ENCODE results near the gene CREB1.
A peak's percentile ranks its signal among the peaks of the same experiment; 100 is the strongest.
"Not testable (repeated sequence)": the region's sequence is repeated elsewhere in the genome, so short reads cannot be mapped to it uniquely, and the experiment has no call there.

CREB1 gene

DNA sequence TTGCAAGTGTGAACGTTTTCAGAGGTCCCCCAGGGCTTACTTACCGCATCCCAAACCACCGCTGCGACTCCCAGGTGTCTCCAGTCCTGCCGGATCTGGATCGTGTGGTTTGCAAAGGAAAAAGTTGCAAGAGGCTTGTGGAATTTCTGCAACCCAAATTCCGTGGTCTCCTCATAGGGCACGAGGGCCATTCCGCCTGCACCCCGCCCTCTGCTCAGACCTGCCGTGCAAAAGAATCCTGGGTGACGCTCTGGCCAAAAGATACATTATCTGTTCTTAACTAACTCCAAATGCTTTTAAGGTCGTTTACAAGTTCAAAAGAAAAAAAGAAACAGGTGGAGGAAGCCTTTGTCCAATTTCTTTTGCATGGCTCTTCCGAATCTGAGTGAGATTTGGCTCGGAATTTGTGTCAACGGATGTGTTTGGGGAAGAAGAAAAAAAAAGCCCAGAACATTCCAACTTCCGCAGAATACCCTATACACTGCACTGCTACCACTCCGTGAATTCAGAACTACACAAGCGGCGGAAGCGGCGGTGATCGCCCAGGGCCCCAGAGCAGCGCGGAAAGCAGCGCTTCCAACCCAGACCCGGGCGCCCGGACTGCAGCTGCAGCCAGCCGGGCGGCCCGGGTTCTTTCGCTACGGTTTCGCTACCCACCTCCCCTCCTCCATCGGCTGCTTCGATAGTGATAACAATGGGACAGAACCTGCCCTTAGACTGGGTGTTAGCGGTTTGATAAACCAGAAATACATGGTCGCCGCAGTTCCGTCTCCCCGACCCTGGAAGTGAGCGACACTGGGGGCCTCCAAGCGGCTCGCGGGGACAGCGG lies 94.6 kb downstream of the CREB1 start:
- H3K4me1 ChIP-seq (ENCODE audit: control insufficient read depth, insufficient read depth, low read length), result peaks cover 6% of the 10 kb centered on the region
- H3K9me3 ChIP-seq (replicated peaks; ENCODE audit: low read length), result no peaks in the 10 kb centered on the region
- peaks cover 6% of the 10 kb centered on the region for H3K36me3 ChIP-seq (ENCODE audit: insufficient read depth, low read length)
- peak overlapping the region; percentile 96 for H3K9ac ChIP-seq (ENCODE audit: low read depth, low read length)
- H3K27me3 ChIP-seq (ENCODE audit: control insufficient read depth, insufficient read depth, low read length), result no peaks in the 10 kb centered on the region
- peak overlapping the region; percentile 77 for H3K4me3 ChIP-seq (ENCODE audit: low read length)
- H3K4me2 ChIP-seq (ENCODE audit: low read length), result peak overlapping the region; percentile 94

DNA sequence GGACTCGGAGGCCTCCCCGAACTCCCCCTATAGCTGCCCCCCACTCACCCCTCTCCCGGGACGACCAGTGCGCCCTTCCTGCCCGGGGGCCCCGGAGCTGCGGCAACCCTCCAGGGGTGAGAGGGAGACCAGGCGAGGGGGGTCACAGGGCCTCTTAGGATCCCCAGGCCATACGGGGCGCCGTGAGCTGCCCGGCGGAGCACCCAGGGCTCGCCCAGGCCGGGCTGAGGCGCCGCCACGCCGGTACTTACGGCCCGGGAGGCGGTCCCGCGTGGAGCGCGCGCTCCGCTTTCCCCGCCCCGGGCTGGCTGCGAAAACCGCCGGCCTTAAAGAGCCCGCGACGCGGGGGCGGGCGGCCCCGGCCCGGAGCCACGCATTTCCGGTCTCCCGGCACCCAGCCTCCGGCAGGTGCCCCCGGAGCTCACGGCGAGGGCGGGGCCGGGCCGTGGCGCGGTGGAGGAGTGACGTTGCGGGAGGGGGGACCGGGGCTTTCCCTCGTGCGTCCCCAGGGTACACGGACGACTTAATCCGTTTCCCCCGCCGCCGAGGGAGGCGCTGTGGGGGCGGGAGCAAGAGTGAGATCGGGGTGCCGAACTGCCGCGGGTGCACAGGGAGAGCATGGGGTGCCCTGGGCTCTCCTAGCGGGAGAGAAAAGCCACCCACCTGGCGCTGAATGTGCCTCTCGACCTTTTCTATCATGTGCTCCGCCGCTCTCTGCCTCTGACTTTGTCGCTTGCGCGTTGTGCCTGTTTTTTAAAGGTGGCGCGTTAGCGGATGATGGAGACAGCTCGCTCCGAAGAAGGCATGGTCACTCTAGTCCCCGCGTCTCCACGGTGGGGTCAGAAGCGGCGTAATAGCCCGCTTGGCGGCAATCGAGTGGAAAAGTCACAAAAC lies 95.5 kb downstream of the CREB1 start, which contains the start of gene METTL21A:
Gene METTL21A, minus strand, starts transcription at position 381 of the 894 bp plus-strand sequence. CDS start 1,019 bp downstream, outside the sequence.
- Histone ChIP-seq H3K9ac (ENCODE audit: low read depth, low read length) (peak within 1 kb of the TSS; percentile 96), H3K9me3 (replicated peaks; ENCODE audit: low read length) (no peaks in the 10 kb centered on the region), H3K27me3 (ENCODE audit: control insufficient read depth, insufficient read depth, low read length) (no peaks in the 10 kb centered on the region), H3K36me3 (ENCODE audit: insufficient read depth, low read length) (peaks cover 6% of the 10 kb centered on the region), H3K4me1 (ENCODE audit: control insufficient read depth, insufficient read depth, low read length) (peaks cover 6% of the 10 kb centered on the region), H3K4me2 (ENCODE audit: low read length) (peak within 1 kb of the TSS; percentile 94), H3K4me3 (ENCODE audit: low read length) (peak within 1 kb of the TSS; percentile 77)

- Histone ChIP-seq H3K4me2 (ENCODE audit: low read length) (no peak overlapping the region), H3K4me3 (ENCODE audit: low read length) (no peak overlapping the region), H3K27me3 (ENCODE audit: control insufficient read depth, insufficient read depth, low read length) (no peaks in the 10 kb centered on the region), H3K4me1 (ENCODE audit: control insufficient read depth, insufficient read depth, low read length) (peaks cover 20% of the 10 kb centered on the region), H3K9me3 (replicated peaks; ENCODE audit: low read length) (no peaks in the 10 kb centered on the region), H3K36me3 (ENCODE audit: insufficient read depth, low read length) (no peaks in the 10 kb centered on the region), H3K9ac (ENCODE audit: low read depth, low read length) (no peak overlapping the region)
Measured at GRCh38 chr2:207629553-207629952, 99.8 kb downstream of the CREB1 start.

- no peak overlapping the region for H3K9ac ChIP-seq (ENCODE audit: low read depth, low read length)
- no peak overlapping the region for H3K4me2 ChIP-seq (ENCODE audit: low read length)
- H3K9me3 ChIP-seq (replicated peaks; ENCODE audit: low read length), result no peaks in the 10 kb centered on the region
- no peaks in the 10 kb centered on the region for H3K27me3 ChIP-seq (ENCODE audit: control insufficient read depth, insufficient read depth, low read length)
- no peak overlapping the region for H3K4me3 ChIP-seq (ENCODE audit: low read length)
- H3K4me1 ChIP-seq (ENCODE audit: control insufficient read depth, insufficient read depth, low read length), result peaks cover 20% of the 10 kb centered on the region
- H3K36me3 ChIP-seq (ENCODE audit: insufficient read depth, low read length), result no peaks in the 10 kb centered on the region
Measured at GRCh38 chr2:207630491-207630890, 100.7 kb downstream of the CREB1 start.

GRCh38 chr2:207632575-207633493 lies 103.1 kb downstream of the CREB1 start:
- H3K36me3 ChIP-seq (ENCODE audit: insufficient read depth, low read length), result no peaks in the 10 kb centered on the region
- H3K4me3 ChIP-seq (ENCODE audit: low read length), result no peak overlapping the region
- peak overlapping the region; percentile 49 for H3K4me2 ChIP-seq (ENCODE audit: low read length)
- no peaks in the 10 kb centered on the region for H3K9me3 ChIP-seq (replicated peaks; ENCODE audit: low read length)
- H3K27me3 ChIP-seq (ENCODE audit: control insufficient read depth, insufficient read depth, low read length), result peaks cover 4% of the 10 kb centered on the region
- no peak overlapping the region for H3K9ac ChIP-seq (ENCODE audit: low read depth, low read length)
- H3K4me1 ChIP-seq (ENCODE audit: control insufficient read depth, insufficient read depth, low read length), result peaks cover 15% of the 10 kb centered on the region

GRCh38 chr2:207633686-207634085 lies 103.9 kb downstream of the CREB1 start:
- Histone ChIP-seq H3K9ac (ENCODE audit: low read depth, low read length) (no peak overlapping the region), H3K36me3 (ENCODE audit: insufficient read depth, low read length) (no peaks in the 10 kb centered on the region), H3K4me1 (ENCODE audit: control insufficient read depth, insufficient read depth, low read length) (peaks cover 15% of the 10 kb centered on the region), H3K9me3 (replicated peaks; ENCODE audit: low read length) (no peaks in the 10 kb centered on the region), H3K4me3 (ENCODE audit: low read length) (no peak overlapping the region), H3K27me3 (ENCODE audit: control insufficient read depth, insufficient read depth, low read length) (peaks cover 4% of the 10 kb centered on the region), H3K4me2 (ENCODE audit: low read length) (no peak overlapping the region)

- peaks cover 15% of the 10 kb centered on the region for H3K4me1 ChIP-seq (ENCODE audit: control insufficient read depth, insufficient read depth, low read length)
Measured at GRCh38 chr2:207635468-207636200, 105.9 kb downstream of the CREB1 start.

GRCh38 chr2:207639288-207639687 lies 109.5 kb downstream of the CREB1 start:
- H3K27me3 ChIP-seq (ENCODE audit: control insufficient read depth, insufficient read depth, low read length), result peaks cover 15% of the 10 kb centered on the region
- not testable (repeated sequence) for H3K4me2 ChIP-seq (ENCODE audit: low read length); H3K9ac ChIP-seq (ENCODE audit: low read depth, low read length); H3K36me3 ChIP-seq (ENCODE audit: insufficient read depth, low read length); H3K4me3 ChIP-seq (ENCODE audit: low read length); H3K4me1 ChIP-seq (ENCODE audit: control insufficient read depth, insufficient read depth, low read length); H3K9me3 ChIP-seq (replicated peaks; ENCODE audit: low read length)

More at GRCh38 chr2:207635468-207636200, 105.9 kb downstream of the CREB1 start:
- Histone ChIP-seq H3K4me2 (ENCODE audit: low read length) (no peak overlapping the region), H3K9ac (ENCODE audit: low read depth, low read length) (no peak overlapping the region), H3K27me3 (ENCODE audit: control insufficient read depth, insufficient read depth, low read length) (peaks cover 4% of the 10 kb centered on the region), H3K9me3 (replicated peaks; ENCODE audit: low read length) (no peaks in the 10 kb centered on the region), H3K4me3 (ENCODE audit: low read length) (no peak overlapping the region), H3K36me3 (ENCODE audit: insufficient read depth, low read length) (no peaks in the 10 kb centered on the region)

DNA sequence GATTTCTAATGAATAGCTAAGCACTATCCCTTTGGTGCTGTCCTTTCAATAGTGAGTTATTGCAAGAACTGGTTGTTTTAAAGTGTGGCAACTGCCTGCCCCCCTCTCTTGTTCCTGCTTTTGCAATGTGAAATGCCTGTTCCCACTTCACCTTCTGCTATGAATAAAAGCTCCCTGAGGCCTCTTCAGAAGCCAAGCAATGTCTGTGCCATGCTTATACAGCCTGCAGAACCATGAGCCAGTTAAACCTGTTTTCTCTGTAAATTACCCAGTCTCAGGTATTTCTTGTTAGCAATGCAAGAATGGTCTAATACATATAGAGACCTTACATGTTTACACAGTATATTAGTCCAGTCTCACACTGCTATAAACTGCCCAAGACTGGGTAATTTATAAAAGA lies 110.4 kb downstream of the CREB1 start:
- no peak overlapping the region for H3K4me3 ChIP-seq (ENCODE audit: low read length)
- peaks cover 15% of the 10 kb centered on the region for H3K27me3 ChIP-seq (ENCODE audit: control insufficient read depth, insufficient read depth, low read length)
- H3K9me3 ChIP-seq (replicated peaks; ENCODE audit: low read length), result no peaks in the 10 kb centered on the region
- H3K9ac ChIP-seq (ENCODE audit: low read depth, low read length), result no peak overlapping the region
- no peak overlapping the region for H3K4me2 ChIP-seq (ENCODE audit: low read length)
- H3K4me1 ChIP-seq (ENCODE audit: control insufficient read depth, insufficient read depth, low read length), result no peaks in the 10 kb centered on the region
- H3K36me3 ChIP-seq (ENCODE audit: insufficient read depth, low read length), result no peaks in the 10 kb centered on the region

DNA sequence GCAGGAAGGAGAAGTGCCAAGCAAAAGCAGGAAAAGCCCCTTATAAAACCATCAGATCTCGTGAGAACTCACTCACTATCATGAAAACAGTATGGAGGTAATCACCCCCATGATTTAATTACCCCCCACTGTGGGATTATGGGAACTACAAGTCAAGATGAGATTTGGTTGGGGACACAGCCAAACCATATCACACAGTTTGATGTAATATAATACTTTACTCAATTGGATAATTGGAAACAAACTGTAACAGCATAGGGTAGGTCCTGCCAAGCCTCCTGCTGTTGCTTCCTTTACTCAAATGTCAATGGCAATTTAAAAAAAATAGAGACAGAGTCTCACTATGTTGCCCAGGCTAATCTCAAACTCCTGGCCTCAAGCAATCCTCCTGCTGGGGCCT lies 110.9 kb downstream of the CREB1 start:
- no peak overlapping the region for H3K9ac ChIP-seq (ENCODE audit: low read depth, low read length)
- no peaks in the 10 kb centered on the region for H3K4me1 ChIP-seq (ENCODE audit: control insufficient read depth, insufficient read depth, low read length)
- no peaks in the 10 kb centered on the region for H3K9me3 ChIP-seq (replicated peaks; ENCODE audit: low read length)
- no peak overlapping the region for H3K4me3 ChIP-seq (ENCODE audit: low read length)
- peaks cover 15% of the 10 kb centered on the region for H3K27me3 ChIP-seq (ENCODE audit: control insufficient read depth, insufficient read depth, low read length)
- no peak overlapping the region for H3K4me2 ChIP-seq (ENCODE audit: low read length)
- H3K36me3 ChIP-seq (ENCODE audit: insufficient read depth, low read length), result no peaks in the 10 kb centered on the region

Measured in skeletal muscle satellite cell (primary cell).